ENCODE results near the gene ACTRT2.

The ACTRT2 gene

GRCh38 chr1:3003039-3003940, 18.0 kb upstream of the ACTRT2 start:
- DNase-seq (ENCODE audit: low read depth, low spot score) = no peak

- DNase-seq (ENCODE audit: low read depth, low spot score) = no peak
These were observed 17.4 kb upstream of the ACTRT2 start for GRCh38 chr1:3003941-3004270.

GRCh38 chr1:3004285-3005205, 16.7 kb upstream of the ACTRT2 start:
- no peak for DNase-seq (ENCODE audit: low read depth, low spot score)

- DNase-seq (ENCODE audit: low read depth, low spot score) = no peak
These were observed 15.5 kb upstream of the ACTRT2 start for GRCh38 chr1:3005771-3006170.

- no peak for DNase-seq (ENCODE audit: low read depth, low spot score)
These were observed 13.7 kb upstream of the ACTRT2 start for GRCh38 chr1:3007298-3008147.

GRCh38 chr1:3009021-3009420, 12.2 kb upstream of the ACTRT2 start:
- no peak for DNase-seq (ENCODE audit: low read depth, low spot score)

- no peak for DNase-seq (ENCODE audit: low read depth, low spot score)
These were observed 11.7 kb upstream of the ACTRT2 start for GRCh38 chr1:3009556-3009955.

GRCh38 chr1:3011127-3011526, 10.1 kb upstream of the ACTRT2 start:
- DNase-seq (ENCODE audit: low read depth, low spot score) = no peak

- no peak for DNase-seq (ENCODE audit: low read depth, low spot score)
These were observed 9.4 kb upstream of the ACTRT2 start for GRCh38 chr1:3011631-3012455.

- no peak for DNase-seq (ENCODE audit: low read depth, low spot score)
These were observed 8.6 kb upstream of the ACTRT2 start for GRCh38 chr1:3012456-3013291.

- DNase-seq (ENCODE audit: low read depth, low spot score) = no peak
These were observed 7.8 kb upstream of the ACTRT2 start for GRCh38 chr1:3013371-3014049.

GRCh38 chr1:3014050-3014440, 7.2 kb upstream of the ACTRT2 start:
- DNase-seq (ENCODE audit: low read depth, low spot score) = no peak

- no peak for DNase-seq (ENCODE audit: low read depth, low spot score)
These were observed 6.6 kb upstream of the ACTRT2 start for GRCh38 chr1:3014443-3015268.

- no peak for DNase-seq (ENCODE audit: low read depth, low spot score)
These were observed 6.0 kb upstream of the ACTRT2 start for GRCh38 chr1:3015269-3015635.

- no peak for DNase-seq (ENCODE audit: low read depth, low spot score)
These were observed 5.5 kb upstream of the ACTRT2 start for GRCh38 chr1:3015744-3016143.

- no peak for DNase-seq (ENCODE audit: low read depth, low spot score)
These were observed 4.4 kb upstream of the ACTRT2 start for GRCh38 chr1:3016641-3017439.

- DNase-seq (ENCODE audit: low read depth, low spot score) = no peak
These were observed 3.7 kb upstream of the ACTRT2 start for GRCh38 chr1:3017440-3018050.
